Measurements from ENCODE around the gene AQR.

Gene AQR

DNA sequence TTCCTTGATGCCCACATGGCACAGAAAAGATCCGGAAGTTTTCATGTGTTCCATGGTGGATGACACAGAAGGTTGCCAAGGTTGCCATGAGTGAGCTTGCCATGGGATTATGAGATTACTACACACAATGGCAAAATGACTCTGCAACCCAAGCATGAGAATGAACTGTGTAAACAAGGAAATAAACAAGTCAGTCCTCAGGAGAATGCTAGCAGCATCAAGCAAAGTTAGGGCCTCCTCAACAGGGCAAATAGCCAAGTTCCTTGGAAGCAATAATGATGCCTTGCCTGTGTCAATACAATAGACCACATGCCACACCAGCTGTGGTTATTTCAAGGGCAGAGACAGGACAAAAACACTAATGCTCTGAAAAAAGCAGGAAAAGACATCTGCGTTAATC, 41.8 kb downstream of the AQR start:
- no peak for TF ChIP-seq GATA2 (IDR thresholded peaks at IDR 0.05; ENCODE audit: low read depth, low read length)
- no peak for TF ChIP-seq GATA3 (IDR thresholded peaks at IDR 0.05; ENCODE audit: low read depth, low read length)

DNA sequence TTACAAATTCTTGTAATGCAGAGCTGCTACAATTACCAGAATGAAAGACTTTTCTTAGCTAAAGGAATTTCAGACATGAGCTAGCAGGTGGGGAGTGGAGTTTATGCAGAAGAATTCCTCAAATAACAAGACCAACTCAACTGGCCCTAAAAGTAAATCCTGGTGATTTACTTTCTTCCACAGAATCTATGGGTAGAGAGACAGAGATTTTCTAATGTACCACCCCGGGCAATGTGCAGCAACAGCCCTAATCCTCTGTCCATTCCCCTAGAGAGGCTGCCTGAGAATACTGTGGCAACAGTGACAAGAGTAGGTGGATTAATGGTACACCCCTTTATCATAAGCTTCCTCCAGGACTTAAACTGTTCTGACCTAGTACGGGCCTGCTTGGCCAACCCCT, 55.2 kb downstream of the AQR start:
- TF ChIP-seq GATA2 (IDR thresholded peaks at IDR 0.05; ENCODE audit: low read depth, low read length) = no peak
- no peak for TF ChIP-seq GATA3 (IDR thresholded peaks at IDR 0.05; ENCODE audit: low read depth, low read length)

DNA sequence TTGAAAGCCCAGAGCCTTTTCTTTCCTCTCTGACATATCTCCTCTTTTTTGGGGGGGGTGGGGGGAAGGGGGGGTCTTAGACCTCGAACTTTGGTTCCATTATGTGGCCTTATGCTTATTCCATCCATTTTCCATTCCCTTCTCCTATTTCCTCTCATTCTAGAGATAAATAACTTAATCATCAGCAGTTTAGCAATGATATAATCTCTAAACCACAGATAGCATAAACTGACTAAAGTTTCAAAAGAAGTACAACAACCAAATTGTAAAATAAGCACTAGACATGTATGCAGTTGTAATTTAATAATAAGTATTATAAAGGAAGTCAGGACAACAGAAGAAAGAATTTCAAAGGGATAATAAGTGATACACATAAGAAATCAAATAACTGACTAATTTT, 64.5 kb downstream of the AQR start:
- TF ChIP-seq GATA2 (IDR thresholded peaks at IDR 0.05; ENCODE audit: low read depth, low read length) = no peak
- no peak for TF ChIP-seq GATA3 (IDR thresholded peaks at IDR 0.05; ENCODE audit: low read depth, low read length)

DNA sequence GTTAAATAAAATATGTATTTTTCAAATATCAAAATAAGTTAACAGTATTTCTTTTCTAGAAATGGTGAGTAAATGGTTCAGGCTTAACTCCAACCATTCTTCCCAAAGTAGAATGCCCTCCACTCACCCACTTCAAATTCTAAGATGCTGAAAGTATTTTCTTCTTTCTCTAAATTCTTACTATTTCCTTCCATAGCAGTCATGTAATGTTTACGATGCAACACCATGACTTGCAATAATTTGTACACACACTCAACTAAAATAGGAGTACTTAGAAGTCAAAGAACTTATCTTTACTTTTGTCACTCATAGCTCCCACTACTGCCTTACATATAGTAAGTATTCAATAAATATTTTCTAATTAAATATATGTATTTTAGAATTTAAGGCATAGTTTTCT, 65.0 kb downstream of the AQR start:
- no peak for TF ChIP-seq GATA3 (IDR thresholded peaks at IDR 0.05; ENCODE audit: low read depth, low read length)
- TF ChIP-seq GATA2 (IDR thresholded peaks at IDR 0.05; ENCODE audit: low read depth, low read length) = no peak

DNA sequence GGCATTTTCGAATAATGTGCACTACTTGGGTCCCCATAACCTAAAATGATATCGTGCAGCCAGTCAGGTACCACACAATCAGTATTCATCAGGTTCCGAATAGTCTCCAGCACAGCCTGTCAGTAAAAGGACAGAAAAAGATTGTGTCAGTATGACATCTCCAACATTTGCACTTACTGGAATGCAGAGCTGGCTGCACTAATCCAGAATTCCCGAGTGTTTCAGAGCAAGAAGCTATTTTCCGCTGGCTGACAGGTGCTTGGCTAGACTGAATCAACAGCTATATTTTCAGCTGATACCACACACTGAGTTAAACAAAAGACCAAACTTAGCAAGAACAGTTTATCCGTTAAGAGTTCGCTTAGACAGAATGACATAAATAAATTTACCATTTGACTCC, 68.8 kb downstream of the AQR start:
- TF ChIP-seq GATA3 (IDR thresholded peaks at IDR 0.05; ENCODE audit: low read depth, low read length) = no peak
- TF ChIP-seq GATA2 (IDR thresholded peaks at IDR 0.05; ENCODE audit: low read depth, low read length) = no peak

DNA sequence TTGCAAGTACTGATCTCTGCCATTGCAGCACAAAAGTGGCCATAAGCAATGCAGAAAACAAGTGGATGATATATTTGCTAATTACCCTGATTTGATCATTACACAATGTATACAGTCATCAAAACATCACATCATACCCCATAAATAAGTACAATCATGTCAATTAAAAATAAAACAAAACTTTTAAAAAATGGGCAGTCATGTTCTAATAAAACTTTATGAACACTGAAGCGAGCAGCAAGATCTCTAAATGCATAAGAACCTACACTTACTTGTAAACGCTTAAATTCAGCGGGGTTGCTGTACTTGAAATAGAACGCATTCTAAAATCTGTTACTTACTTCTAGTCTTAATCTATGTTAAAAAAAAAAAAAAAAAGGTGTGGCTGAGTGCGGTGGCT, 73.4 kb downstream of the AQR start:
- TF ChIP-seq GATA2 (IDR thresholded peaks at IDR 0.05; ENCODE audit: low read depth, low read length) (no peak), GATA3 (IDR thresholded peaks at IDR 0.05; ENCODE audit: low read depth, low read length) (no peak)

DNA sequence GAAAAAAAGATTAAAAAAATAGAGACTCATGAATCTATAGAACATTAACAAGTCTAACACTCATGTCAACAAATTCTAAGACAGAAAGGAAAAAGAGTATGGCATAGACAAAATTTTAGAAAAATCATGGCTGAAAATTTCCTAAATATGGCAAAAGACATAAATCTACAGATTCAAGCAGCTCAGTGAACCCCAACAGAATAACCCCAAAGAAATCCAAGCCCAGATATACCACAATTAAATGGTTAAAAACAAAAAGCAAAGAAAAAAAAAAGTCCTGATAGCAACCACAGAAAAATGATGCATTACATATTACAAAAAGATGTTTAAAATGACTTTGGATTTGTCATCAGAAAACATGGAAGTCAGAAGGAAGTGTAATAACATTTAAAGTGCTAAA, 75.6 kb downstream of the AQR start:
- no peak for TF ChIP-seq GATA2 (IDR thresholded peaks at IDR 0.05; ENCODE audit: low read depth, low read length)
- TF ChIP-seq GATA3 (IDR thresholded peaks at IDR 0.05; ENCODE audit: low read depth, low read length) = no peak

DNA sequence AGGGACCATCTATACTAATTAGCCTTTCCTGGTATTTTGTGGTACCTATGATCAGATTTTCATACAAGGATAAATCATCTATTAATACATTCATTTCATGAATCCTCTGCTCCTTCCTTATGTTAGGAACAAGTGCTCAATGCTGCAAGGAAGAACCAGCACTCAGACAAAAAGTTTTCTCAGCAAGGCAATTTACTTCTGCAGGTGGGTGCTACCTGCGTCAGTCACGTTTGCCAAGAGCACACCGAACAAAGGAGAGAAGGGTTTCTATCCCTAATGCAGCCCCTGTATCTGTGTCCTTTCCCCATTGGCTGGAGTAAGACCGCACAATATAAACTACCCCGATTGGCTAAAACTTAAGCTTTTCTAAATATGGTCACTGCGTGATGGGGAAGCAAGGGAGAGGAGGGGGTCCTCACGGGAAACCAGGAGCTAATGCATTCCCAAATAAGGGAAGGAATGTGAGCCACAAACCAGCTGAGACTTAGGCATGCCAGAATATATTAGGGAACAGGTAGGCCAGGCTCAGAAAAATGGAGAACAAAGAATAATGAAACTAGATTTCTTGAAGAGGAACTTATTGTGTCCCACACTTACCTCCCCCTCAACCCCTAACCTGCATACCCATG, 76.5 kb downstream of the AQR start:
- TF ChIP-seq GATA2 (IDR thresholded peaks at IDR 0.05; ENCODE audit: low read depth, low read length) (no peak), GATA3 (IDR thresholded peaks at IDR 0.05; ENCODE audit: low read depth, low read length) (no peak)

DNA sequence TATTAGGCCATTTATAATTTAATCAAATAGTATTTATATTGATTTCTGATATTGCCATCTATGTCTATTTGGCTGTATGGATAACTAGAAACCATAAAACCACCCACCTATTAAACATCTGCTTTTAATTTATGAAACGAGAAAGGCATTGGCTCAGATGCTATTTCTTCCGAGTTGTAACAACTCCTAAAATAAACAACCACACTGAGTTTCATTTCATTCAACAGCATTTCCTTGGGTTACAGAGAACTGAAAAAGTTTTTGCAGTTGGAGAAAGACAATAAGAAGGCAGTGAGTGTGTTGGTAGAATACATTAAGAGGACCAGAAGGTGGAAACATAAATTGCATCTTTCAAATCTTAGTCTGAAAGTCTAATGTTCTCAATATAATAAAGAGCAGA, 79.1 kb downstream of the AQR start:
- no peak for TF ChIP-seq GATA3 (IDR thresholded peaks at IDR 0.05; ENCODE audit: low read depth, low read length)
- TF ChIP-seq GATA2 (IDR thresholded peaks at IDR 0.05; ENCODE audit: low read depth, low read length) = no peak

DNA sequence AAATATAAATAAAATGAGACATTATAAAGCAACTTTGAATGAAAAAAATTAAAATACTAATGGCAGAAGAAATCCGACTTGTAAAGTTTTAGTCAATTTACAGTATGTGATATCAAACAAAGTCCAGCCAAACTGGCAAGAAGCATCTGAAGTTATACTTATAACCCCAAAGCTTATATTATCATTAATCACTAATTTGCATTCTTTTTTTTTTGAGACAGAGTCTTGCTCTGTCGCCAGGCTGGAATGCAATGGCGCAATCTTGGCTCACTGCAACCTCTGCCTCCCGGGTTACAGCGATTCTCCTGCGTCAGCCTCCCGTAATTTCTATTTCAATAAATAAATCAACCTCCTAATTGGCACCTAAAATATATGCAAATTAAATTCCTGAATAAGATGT, 80.1 kb downstream of the AQR start:
- TF ChIP-seq GATA2 (IDR thresholded peaks at IDR 0.05; ENCODE audit: low read depth, low read length) = no peak
- TF ChIP-seq GATA3 (IDR thresholded peaks at IDR 0.05; ENCODE audit: low read depth, low read length) = no peak

DNA sequence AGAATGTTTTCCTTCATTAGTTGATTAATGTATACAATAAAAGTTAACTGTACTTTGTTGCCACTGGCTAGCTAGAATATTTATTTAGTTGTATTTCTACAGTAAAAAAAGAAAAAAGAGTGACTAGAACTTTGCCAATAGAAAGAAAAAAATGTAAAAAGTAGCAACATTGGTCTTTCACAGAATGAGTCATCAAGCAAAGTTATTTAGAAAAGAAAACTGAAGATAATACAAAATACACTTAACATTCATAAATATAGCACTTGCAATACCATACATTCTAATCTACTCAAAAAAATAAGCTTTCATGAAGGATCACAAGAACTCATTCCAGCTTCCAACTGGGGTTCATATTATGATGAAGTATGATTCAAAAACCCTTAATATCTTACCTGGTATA, 83.4 kb downstream of the AQR start:
- TF ChIP-seq GATA3 (IDR thresholded peaks at IDR 0.05; ENCODE audit: low read depth, low read length) (no peak), GATA2 (IDR thresholded peaks at IDR 0.05; ENCODE audit: low read depth, low read length) (no peak)

DNA sequence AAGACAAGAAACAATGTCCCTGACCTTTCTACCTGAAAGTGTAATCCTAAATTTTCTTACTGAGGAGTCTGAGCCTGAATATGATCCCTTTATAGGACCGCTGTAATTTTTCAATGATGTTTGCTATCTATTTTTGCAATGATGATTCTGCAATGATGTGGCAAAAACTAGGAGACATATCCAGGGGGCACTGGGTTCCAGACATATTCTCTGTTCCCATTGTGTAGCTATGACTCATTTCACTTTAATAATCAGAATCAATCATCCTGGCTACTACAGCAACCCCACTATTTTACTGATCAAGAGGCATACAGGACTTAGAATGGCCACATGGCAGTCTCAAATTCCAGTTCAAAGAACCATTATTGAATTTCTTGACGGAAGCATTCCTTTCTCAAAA, 85.9 kb downstream of the AQR start:
- TF ChIP-seq GATA3 (IDR thresholded peaks at IDR 0.05; ENCODE audit: low read depth, low read length) (no peak), GATA2 (IDR thresholded peaks at IDR 0.05; ENCODE audit: low read depth, low read length) (no peak)

DNA sequence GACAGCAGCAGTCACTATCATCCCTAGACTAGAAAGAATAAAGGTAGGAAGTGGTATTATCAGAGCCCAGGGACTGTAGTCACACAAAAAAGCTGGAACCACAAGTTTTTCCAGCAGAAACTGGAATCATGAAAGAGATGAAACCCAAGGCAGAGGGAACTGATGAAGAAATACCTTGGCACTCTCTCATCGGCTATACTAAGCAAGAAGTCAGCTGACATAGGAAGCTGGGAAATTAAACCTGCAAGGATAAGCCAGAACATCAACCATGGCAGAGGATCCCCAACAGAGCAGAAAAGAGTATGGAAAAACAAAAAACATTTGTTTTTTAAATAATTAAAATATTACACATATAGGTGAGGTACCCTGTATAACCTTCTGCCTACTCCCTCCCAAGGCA, 86.5 kb downstream of the AQR start:
- TF ChIP-seq GATA2 (IDR thresholded peaks at IDR 0.05; ENCODE audit: low read depth, low read length) = no peak
- TF ChIP-seq GATA3 (IDR thresholded peaks at IDR 0.05; ENCODE audit: low read depth, low read length) = no peak

DNA sequence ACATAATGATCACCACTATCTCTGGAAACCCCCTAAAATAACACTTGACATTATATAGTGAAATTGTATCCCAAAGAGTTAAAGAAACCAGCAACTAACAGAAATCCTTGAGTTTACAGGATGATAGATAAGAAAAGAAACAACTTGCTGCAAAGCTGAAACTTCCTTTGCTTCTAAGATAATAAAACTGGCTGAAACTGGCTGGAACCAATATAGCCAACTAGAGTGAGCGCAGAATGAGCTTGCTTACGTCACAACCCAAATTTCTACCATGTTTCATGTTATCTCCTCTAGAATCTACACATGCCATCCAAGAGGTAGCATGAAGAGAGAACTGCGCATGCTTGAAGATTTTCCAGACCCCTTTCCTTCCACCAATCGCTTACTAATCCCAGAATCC, 90.4 kb downstream of the AQR start:
- TF ChIP-seq GATA2 (IDR thresholded peaks at IDR 0.05; ENCODE audit: low read depth, low read length) (no peak), GATA3 (IDR thresholded peaks at IDR 0.05; ENCODE audit: low read depth, low read length) (no peak)

DNA sequence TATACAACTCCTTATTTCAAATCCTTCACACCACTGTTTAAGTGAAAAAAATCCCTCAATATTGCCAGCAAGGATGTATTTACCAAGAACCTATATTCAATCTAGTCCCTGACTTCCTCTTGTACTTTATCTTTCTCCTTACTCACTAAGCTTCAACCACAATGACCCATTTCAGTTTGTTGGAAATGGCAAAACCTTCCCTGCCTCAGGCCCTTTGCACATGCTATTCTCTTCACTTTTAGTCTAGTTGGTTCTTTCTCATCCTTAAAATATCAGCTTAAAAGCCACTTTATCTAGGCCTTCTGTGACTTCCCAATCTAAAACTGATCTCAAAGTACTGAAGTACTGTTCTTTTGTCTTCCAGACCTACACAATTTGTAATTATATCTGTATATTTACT, 92.9 kb downstream of the AQR start:
- TF ChIP-seq GATA3 (IDR thresholded peaks at IDR 0.05; ENCODE audit: low read depth, low read length) (no peak), GATA2 (IDR thresholded peaks at IDR 0.05; ENCODE audit: low read depth, low read length) (no peak)

DNA sequence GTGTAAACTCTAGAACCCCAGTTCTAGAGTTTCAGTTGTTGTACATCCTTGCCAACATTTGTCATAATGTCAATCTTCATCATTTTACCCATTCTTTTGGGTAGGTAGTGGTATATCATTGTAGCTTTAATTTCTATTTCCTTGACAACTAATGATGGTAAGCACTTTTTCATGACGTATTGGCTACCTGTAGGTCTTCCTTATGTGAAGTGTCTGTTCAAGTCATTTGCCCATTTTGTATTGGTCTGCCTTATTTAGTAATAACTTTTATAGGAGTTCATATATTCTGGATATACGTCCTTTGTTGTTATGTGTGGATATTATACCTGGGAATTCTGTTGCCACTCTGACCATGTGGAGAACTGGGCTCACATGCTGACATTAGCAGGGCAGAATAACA, 100.4 kb downstream of the AQR start:
- TF ChIP-seq GATA3 (IDR thresholded peaks at IDR 0.05; ENCODE audit: low read depth, low read length) = no peak
- TF ChIP-seq GATA2 (IDR thresholded peaks at IDR 0.05; ENCODE audit: low read depth, low read length) = no peak

Measured in SH-SY5Y (cell line).